ENCODE results near the gene ADISSP.

- no peak for TF ChIP-seq CTCF (IDR thresholded peaks at IDR 0.05 in 4 of 5, conservative IDR thresholded peaks at IDR 0.05 in 1 of 5)
- TF ChIP-seq POLR2A (IDR thresholded peaks at IDR 0.05) = no peak
Measured at GRCh38 chr20:3763671-3764601, 3.6 kb downstream of the ADISSP start.
